Stimulated activated CD8-positive, alpha-beta memory T cell treated with anti-CD3 and anti-CD28 coated beads, Interleukin-15, amount 100 ng/mL, for 48 hours (primary cell): ENCODE results near the gene XDH.

Experiments used
- DNase-seq, 2 donors: peaks; one replicate each; pipeline ENCODE4 v3.0.0-alpha.2; 2020; ENCODE audit warnings: low read depth in 2 of 2

XDH gene

DNA sequence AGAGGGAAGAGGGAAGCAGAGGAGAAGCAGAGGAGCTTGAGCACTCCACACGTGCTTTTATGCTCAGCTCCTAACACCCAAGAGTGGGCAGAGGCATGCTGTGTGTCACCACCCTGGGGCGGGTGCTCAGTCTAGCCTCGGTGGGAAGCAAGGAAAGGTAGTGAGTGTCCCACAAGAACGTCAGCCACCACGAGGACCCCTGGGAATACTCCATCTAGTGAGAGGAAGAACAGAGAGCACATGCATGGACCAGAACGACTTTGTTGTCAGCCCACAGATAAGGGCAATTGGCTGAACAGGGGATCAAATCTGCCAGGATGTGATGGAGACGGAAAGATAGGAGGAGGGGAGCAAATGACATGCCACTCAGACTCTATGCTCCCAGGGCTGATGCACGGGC lies 83.4 kb downstream of the XDH start:
- no peak for DNase-seq

DNA sequence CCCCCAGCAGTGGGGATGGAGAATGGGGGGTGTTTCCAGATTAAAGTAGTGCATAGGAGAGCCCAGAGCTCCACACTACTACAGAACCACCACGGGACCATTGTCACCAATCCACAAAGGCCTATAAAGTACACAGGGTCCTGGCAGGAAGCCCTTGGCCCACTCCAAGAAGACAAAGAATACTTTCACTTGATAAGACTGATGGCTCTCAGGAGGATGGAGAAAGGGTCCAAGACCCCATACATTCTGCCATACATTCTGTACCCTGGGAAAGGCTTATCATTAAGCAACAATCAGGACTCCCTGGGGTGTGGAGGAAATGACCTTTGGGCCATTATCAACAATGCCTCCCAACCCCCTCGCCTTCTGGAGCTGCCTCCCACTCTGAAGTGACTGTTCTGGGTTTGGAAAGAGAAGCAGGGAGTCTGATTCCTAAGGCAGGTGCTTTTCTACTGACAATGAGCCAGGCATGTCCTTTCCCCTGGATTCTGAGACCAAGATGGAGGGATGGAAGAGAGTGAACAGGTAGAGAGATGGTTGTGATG lies 85.4 kb downstream of the XDH start:
- DNase-seq: no peak

DNA sequence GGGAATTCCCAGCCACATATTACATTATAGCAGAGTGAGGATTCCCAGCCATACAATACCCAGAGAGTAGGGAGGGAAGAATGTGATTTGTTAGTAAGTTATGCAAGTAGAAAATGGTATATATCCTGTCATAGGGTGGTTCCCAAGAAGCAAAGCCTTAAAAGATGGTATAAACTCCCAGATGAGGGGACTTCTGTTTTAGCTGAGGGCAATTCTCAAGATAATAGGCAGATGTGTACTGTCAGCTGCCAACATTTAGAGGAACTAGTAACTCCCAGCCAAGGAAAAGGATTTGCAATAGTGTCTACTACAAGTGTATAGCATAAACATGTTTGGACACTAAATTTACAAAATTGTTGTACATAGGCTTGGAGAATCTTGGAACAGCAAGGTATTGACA lies 86.5 kb downstream of the XDH start:
- no peak for DNase-seq

DNA sequence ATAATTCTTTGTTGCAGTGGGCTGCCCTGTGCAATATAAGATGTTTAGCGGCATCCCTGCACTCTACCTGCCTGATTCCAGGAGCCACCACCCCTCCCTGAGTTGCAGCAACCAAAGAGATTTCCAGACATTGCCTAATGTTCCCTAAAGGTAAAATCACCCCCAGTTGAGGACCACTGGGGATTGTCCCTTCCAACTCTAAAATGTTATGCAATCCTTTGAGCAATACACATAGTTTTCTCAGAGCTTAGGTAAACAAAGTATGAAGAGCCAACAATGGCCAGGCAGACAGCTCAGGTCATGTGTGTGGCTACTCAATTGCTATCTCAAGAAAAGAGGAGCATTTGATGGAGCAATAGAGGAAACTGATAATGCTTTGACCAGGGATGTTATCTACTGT lies 87.0 kb downstream of the XDH start:
- DNase-seq: no peak

DNA sequence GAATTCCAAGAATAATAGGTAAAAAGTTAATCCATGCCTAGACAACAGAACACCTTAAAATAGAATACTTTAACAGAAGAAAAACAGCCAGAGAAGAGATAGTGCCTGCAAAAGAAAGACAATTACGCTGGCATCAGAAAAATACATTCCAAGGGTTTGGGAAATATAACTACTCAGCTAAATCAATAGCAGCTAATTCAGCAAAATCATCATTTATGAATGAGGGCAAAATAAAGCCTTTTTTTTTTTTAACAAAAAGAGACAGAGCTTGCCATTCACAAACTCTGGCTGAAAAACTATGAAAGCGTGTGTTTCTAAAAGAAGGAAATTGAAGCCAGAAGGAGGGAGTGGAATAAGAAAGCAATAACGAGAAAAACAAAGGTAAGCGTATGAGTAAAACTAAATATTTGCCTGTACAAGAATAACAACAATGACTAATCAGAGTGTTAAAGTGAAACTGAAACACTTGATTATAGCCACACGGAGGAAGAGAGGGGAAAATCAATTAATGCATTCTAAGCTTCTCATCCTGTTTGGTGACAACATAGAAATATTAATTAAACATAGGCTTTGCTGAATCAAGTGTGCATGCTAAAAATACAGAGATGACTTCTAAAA lies 90.4 kb downstream of the XDH start:
- no peak for DNase-seq

DNA sequence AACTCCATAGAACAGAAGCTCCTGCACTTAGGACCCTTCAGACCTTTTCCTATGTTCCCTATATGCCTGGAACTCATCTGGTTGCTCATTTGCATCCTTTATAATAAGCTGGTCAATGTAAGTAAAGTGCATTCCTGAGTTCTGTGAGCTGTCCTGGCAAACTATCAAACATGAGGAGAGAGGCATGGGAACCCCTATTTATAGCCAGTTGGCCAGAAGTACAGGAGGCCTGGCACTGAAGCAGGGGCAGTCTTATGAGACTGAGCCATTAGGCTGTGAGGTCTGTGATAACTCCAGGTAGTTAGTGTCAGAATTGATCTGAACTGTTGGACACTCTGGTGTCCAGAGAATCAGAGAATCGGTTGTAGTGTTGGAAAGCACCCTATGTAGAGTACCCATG lies 92.2 kb downstream of the XDH start:
- DNase-seq: no peak

DNA sequence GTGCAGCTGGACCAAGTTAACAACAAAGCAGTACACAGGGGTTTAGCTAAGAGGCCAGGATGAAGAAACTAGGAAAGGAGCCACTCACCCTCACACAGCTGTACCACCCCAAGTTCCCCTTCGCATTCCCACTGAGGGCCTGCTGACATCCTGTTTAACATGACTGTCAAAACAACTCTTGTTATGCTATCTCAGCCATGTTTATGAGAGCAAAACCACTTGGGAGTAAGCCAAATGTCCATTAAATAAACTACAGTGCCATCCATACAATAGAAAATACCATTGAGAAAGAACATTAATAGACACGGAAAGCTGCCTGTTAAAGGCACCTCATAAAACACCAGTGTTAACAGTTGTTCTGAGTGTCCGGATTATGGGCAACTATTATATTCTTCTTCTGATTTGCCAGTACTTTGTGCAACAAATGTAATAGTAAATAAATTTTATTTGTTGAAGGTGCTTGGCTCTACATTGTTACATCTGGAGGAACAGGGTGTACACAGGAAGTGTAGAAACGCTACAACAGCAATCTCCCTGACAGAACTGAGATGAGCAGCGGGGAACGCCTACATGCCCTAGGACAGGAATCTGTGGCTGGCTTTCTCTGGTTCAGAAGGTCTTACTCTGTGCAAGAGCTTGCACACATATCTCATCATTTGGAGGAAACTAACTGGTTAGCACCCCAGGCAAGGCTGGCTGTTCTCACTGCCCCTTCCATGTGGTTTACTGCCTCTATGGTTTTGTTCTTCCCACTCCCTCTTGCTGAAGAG lies 95.0 kb downstream of the XDH start:
- DNase-seq: peak; percentile 9 to 20

DNA sequence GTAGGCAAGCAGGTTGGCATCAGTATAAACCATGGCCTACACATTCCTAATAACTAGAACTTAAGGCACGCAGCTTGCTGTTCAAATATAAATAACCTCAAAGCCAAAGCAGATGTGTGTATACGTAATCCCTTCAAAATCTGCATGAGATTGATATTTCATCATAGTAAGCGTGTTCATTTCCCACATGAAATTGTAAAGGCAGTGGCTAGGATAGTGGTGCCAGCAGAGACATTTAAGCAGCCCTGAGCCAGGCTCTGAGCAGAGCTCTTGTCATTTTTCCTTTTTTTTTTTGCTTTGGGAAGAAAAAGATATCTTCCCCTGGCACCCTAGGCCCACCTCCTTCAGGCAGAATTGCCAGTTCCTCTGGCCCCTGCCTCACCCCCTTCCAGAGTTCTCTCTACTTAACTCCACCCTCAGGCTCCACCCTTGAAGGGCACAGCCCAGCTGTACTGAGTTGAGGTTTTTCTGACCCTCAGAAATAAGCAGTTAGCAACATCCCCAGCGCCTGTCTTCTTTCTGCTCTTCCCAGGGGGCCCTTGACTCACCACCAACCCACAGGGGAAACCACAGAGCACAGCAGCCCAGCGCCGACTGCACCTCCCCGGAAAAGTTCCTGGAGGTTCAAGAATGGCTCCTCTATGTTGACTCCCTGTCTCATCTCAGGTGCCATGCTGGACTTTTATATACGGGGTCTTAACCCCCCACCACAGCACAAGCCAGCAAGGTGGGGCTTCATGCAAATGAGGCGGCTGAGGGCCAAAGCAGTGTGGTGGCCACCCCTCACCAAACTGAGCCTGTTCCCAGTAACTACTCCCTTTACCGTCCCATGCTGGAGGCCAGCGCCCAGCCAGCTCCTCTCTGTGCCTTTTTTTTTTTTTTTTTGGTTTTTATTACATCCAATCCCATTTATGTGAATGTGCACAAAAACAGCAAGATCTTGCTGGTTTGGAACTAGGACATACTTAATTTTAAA lies 95.9 kb downstream of the XDH start:
- DNase-seq: peak; percentile 21 to 22

DNA sequence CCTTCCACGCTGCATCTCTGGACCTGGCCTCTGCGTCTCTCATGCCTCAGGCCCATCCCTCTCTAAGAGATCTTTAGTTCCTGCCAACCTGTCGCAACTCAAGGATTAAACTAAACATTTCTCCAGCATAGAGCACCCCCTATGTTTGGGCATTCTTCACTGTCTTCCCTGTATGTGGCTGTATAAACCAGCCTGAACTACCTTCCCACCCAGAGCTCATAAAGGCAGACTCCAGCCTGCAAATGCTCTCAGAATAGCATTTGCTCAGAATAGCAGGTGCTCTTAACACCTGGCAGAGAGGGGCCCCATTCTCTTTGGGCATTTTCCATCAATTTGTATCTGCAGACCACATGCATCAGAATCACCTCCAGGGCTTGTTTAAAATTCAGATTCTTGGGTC lies 97.1 kb downstream of the XDH start:
- no peak for DNase-seq

DNA sequence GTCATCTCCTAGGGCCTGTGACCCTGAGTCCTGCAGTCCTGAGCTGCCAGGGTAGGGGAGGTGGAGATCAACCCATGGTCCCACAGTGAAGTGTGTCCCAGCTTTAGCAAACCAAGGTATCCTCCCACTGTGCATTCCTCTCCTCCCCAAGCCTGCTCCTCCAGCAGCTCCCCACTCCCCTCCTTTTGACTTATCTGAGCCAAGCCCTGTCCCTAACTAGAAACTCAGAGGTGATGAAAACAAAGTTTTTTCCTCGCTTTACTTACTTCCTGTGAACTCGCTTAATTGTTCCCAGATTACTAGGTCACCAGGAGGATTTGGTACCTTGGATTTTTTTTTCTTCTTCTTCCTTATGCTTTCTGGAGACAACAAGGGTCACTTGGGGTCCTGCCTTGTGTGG lies 99.8 kb downstream of the XDH start:
- no peak for DNase-seq

DNA sequence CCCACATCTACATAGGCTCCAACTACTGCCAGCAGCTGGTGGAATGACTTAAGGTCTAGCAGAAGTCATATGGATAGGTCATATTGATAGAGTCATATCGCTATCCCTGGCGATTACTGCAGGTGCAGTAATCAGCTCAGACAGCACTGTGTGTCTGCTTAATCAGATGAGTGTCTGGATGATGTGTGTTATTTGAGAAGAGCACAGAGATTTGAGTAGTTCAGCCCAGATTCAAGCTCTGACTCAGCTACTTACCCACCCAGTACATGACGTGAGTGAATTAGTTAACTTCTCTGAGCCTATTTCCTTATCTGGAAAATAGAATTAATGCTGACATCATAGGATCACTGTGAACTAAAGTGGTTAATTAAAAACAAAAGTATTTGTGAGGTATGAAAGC lies 101.6 kb downstream of the XDH start:
- no peak for DNase-seq

DNA sequence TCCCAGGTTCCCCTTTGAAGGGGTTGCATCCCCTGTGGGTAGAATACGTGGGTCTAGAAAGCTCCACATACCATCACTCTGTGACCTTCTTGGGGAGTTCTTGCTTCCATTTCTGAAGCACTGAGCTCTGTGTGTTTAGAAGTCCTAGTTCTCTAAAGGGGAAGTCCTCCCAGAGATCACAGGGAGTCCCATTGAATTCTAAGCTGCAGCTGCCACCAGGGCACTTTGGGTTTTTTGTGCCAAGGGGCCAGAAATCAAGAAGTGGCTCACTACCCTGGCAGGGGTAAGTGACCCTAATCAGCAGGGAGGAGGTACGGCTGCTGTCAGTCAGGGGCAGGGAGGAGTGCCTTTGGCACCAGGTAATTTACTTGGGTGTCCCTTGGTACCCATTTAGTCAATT lies 109.7 kb downstream of the XDH start:
- no peak for DNase-seq

DNA sequence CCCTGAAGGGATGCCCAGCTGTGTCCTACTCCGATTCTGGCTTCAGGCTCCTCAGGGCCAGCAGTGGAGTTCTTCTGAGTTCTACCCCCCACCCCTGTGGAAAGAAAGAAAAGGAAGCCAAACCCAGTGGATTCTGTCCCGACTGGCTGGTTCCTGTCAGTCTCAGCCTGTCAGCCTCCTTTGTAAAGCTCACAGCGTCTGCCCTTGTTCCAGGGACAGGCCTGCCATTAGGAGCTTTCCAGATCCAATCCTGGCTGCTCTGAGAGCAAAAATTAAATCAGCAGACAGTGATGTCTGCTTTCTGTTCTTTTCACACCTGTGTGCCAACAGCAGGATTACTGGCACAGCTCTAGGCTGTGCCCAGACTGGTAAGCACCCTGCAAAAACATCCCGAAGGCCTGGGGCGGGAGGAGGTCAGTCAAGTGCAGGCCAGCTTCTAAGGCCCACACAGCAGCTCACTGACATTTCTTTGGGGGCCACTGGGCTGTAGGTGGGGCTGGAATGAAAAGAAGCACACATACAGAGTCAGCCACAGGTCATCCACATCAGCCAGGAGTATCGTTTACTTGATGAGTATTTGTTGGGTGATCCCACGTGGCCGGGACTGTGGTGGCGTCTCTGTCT lies 111.5 kb downstream of the XDH start:
- DNase-seq: no peak

DNA sequence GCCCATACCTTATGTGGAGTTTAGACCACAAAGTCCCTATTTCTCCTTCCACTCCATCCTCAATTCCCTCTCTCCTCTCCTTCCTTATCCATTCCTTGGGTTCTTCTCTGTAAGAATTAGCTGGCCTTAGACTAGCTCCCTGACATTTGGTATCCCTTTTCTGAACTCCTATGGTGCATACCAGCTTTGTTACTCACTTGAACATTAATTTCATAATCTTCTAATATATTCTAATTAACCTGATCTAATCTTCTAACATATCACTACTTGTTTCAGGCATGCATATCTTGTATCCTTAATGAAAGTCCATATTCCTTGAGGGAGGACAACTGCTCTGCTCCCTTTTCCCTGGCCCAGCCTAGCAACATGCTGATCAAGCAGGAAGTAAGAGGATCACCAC lies 114.2 kb downstream of the XDH start:
- DNase-seq: no peak

DNA sequence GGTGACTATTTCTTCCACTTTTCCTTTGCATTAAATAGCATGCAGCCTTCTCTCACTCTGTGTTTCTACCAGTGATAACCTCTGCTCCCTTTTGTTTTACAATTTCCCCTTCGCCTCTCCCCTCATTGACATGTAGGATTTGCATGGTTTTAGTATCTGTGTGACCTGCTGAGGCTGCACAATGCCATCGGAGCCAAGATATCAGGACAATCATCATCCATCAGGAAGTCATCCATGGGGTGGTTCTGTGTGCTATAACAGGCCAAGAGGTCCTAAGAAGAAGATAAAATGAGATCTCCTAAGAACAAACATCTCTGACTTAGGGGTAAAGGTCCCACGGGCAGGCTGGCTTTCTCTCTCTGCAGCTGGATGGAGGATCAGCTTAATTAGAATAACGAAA lies 115.0 kb downstream of the XDH start:
- no peak for DNase-seq

DNA sequence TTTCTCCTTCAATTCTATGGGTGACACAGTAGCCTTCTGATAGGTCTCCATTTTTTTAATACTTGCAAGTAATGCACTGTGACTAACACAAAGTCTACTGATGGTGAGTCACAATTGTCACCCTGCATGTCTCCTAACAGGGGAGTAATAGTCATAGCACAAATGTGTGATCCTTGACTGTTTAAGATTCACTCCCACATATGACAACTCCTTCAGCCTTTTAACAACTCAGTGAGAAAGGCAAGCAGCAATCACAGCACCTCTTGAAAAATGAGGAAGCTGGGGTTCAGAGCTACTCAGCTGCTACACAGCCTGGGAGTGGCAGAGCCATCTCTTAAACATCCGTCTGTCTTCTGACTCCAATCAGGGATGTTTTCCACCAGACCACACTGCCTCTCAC lies 116.8 kb downstream of the XDH start:
- DNase-seq: no peak

DNA sequence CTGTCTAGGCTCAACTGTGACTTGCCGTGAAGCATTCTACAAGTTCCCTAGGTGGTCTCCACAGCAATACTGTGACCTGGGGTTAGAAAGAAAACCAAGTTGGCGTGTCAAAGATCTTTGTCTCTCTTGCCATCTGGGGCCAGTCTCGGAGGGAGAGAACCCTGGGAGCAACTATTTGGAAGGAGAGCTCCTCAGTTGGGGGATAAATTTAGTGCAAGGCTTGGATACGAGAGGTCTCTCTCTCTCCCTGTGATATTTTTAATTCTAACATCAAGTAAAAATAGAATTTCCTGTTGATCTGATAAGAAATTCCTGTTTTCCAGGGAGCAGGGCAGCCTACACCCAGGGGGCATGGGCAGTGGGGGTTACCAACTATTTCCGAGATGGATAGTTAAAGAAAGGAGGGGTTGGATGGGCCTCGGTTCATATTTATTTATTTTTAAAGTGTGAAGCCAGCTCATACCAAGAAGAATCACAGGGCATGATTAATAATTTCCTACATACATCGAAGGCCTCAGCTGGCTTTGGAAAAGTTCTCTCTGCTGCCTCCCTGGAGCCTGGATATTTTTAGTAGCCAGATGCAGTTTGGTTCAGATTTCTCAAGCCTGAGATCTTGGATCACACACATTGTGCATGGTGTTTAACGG lies 117.8 kb downstream of the XDH start:
- no peak for DNase-seq

DNA sequence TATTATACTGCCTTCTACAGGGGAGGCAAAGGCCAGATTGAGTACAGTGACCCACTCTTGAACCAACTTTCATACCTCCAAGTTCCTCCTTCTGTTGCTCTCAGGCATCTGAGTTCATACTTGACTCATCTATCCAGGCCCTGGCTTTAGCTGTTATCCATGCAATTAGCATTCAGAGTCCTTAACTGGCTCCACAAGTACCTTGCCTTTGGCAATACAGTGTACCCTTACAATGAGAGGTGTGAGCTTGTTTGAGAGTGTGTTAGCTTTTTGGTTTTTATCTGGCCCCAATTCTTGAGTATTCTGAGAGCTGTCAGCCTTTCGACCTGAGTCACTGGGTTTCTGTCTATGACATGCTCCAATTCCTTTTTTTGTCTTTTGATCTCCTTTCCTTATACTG lies 120.3 kb downstream of the XDH start:
- no peak for DNase-seq

DNA sequence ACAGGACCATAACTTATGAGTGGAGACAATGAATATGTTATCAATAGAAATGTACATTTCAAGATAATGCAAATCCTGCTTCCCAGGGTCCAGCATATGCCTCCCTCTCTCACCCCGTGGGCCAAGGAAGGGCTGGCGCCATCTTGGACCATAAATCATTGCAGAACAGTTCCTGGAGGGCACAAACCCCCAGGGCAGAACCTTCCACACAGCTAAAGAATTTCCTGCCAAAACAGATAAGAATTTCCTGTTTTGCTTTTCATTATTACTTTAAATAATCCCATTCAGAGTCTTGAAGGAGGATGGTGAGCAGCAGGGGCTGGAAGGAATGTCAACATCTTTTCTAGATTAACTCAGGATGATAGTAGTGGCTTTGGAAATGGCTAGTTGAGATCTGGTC lies 126.9 kb downstream of the XDH start:
- no peak for DNase-seq

DNA sequence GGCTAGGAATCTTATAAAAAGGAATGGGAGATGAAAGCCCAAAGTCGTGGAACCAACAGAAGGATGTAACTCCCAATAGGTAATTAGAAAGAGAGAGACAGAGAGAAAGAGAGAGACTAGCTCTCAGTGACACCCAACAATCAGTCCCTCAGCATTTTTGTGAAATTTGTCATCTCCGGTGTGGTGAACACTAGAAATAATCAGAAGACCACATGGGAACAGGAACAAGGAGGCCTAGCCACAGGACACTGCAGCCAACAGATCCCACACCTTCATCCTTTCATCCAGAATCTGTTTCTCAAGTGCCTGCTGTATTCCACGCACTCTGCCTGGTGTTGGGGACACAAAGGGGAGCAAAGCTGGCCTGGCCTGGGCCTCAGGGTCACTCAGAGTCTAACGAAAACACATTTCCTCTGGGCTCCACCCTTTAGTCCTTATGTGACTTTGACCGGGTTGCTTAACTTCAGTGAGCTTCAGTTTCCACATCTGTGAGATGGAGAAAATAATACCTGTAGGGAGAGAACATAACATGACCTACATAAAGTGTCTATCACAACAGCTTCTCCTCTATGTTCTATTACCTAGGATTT lies 127.5 kb downstream of the XDH start:
- no peak for DNase-seq

DNA sequence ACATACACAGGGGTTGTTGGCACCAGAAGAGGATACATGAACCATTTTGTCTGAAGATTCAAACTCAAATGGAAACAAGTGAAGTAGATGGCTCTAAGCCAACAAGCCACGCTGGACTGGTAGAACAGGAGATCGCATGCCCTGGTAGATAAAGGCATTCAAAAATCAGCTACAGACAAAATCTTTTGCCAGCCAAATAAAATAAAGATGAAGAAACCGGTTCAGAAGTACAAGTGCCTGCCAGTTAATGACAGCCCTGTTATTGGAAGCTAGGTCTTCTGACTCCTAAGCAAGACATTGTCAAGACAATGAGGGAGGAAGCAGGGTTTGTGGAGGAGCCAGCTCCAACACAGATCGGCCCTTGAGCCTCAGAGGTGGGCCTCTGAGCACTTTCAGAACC lies 128.3 kb downstream of the XDH start:
- no peak for DNase-seq
